Measurements from ENCODE around the gene SPOCK2.

- no peak for TF ChIP-seq CTCF (IDR thresholded peaks at IDR 0.05; ENCODE audit: low read depth, low read length)
- TF ChIP-seq EZH2phosphoT487 (IDR thresholded peaks at IDR 0.05; ENCODE audit: low read depth): no peak
Measured at GRCh38 chr10:72108830-72109635, 20.7 kb upstream of the SPOCK2 start.

All from OCI-LY3 (cell line).